ENCODE data around the gene PLPP6. TPM values are rescaled to one million over a fixed set of nuclear protein-coding genes. Genes with fewer than 3 reads are reported as not detected.
A peak's percentile ranks its signal among the peaks of the same experiment; 100 is the strongest.

Gene PLPP6
- polyA plus RNA-seq, 1 donor from 2014 or later: 26.3 TPM

GRCh38 chr9:4679268-4680172 lies 17.4 kb downstream of the PLPP6 start, which contains the start of gene CDC37L1:
Gene CDC37L1, plus strand, starts transcription at chr9:4679569. Its CDS starts 199 bp downstream, at chr9:4679768.
- H3K9me3 ChIP-seq (ENCODE audit: low read length): no peaks in the 10 kb centered on the region
- H3K27me3 ChIP-seq (ENCODE audit: insufficient read depth, low read depth, low read length): no peaks in the 10 kb centered on the region
- no peaks in the 10 kb centered on the region for H4K20me1 ChIP-seq (ENCODE audit: insufficient read depth)
- no peaks in the 10 kb centered on the region for H3K9me2 ChIP-seq (ENCODE audit: insufficient read depth, low read length)
- peak within 1 kb of the TSS; percentile 98 for H3K27ac ChIP-seq (ENCODE audit: low read length)
- peaks cover 27% of the 10 kb centered on the region for H3K79me2 ChIP-seq (replicated peaks; ENCODE audit: insufficient read depth, low read length)
- peak within 1 kb of the TSS; percentile 68 for H3K4me2 ChIP-seq (ENCODE audit: low read length)
- peak within 1 kb of the TSS; percentile 86 for H2AFZ ChIP-seq (ENCODE audit: low read depth, low read length)
- H3K4me3 ChIP-seq (ENCODE audit: low read length): peak within 1 kb of the TSS; percentile 86
- no peaks in the 10 kb centered on the region for H3K36me3 ChIP-seq (ENCODE audit: insufficient read depth, low read length)
- H3K9ac ChIP-seq (ENCODE audit: low read length): peak within 1 kb of the TSS; percentile 91
- TF ChIP-seq POLR2AphosphoS5 (IDR thresholded peaks at IDR 0.05) (peak; percentile 92), SMC3 (conservative IDR thresholded peaks at IDR 0.05; ENCODE audit: poor library complexity) (peak; percentile 65), REST (IDR thresholded peaks at IDR 0.05; ENCODE audit: borderline replicate concordance) (peak; percentile 85), EP300 (conservative IDR thresholded peaks at IDR 0.05; ENCODE audit: poor library complexity, severe bottlenecking) (peak; percentile 7), EZH2 (IDR thresholded peaks at IDR 0.05; ENCODE audit: borderline replicate concordance, insufficient read depth, low read length, poor library complexity, severe bottlenecking) (no peak), TAF1 (IDR thresholded peaks at IDR 0.05; ENCODE audit: low read depth) (peak; percentile 96), RAD21 (conservative IDR thresholded peaks at IDR 0.05) (peak; percentile 55), MXI1 (conservative IDR thresholded peaks at IDR 0.05; ENCODE audit: poor library complexity, severe bottlenecking) (peak; percentile 78), CTCF (IDR thresholded peaks at IDR 0.05; ENCODE audit: poor library complexity, severe bottlenecking) (peak; percentile 87)
- H3F3A ChIP-seq (ENCODE audit: insufficient read depth, low read length, poor library complexity, severe bottlenecking): no peaks in the 10 kb centered on the region

GRCh38 chr9:4680173-4680525 lies 18.1 kb downstream of the PLPP6 start:
- Histone ChIP-seq H2AFZ (ENCODE audit: low read depth, low read length) (peak overlapping the region; percentile 86), H3F3A (ENCODE audit: insufficient read depth, low read length, poor library complexity, severe bottlenecking) (no peaks in the 10 kb centered on the region), H4K20me1 (ENCODE audit: insufficient read depth) (no peaks in the 10 kb centered on the region), H3K9me3 (ENCODE audit: low read length) (no peaks in the 10 kb centered on the region), H3K9me2 (ENCODE audit: insufficient read depth, low read length) (no peaks in the 10 kb centered on the region), H3K27ac (ENCODE audit: low read length) (peak overlapping the region; percentile 98), H3K79me2 (replicated peaks; ENCODE audit: insufficient read depth, low read length) (peaks cover 27% of the 10 kb centered on the region), H3K9ac (ENCODE audit: low read length) (peak overlapping the region; percentile 91), H3K4me2 (ENCODE audit: low read length) (peak overlapping the region; percentile 40), H3K4me3 (ENCODE audit: low read length) (peak overlapping the region; percentile 86), H3K27me3 (ENCODE audit: insufficient read depth, low read depth, low read length) (no peaks in the 10 kb centered on the region), H3K36me3 (ENCODE audit: insufficient read depth, low read length) (no peaks in the 10 kb centered on the region)
- TF ChIP-seq TAF1 (IDR thresholded peaks at IDR 0.05; ENCODE audit: low read depth): no peak
- TF ChIP-seq EP300 (conservative IDR thresholded peaks at IDR 0.05; ENCODE audit: poor library complexity, severe bottlenecking): no peak
- no peak for TF ChIP-seq RAD21 (conservative IDR thresholded peaks at IDR 0.05)
- TF ChIP-seq REST (IDR thresholded peaks at IDR 0.05; ENCODE audit: borderline replicate concordance): no peak
- TF ChIP-seq EZH2 (IDR thresholded peaks at IDR 0.05; ENCODE audit: borderline replicate concordance, insufficient read depth, low read length, poor library complexity, severe bottlenecking): no peak
- no peak for TF ChIP-seq SMC3 (conservative IDR thresholded peaks at IDR 0.05; ENCODE audit: poor library complexity)
- TF ChIP-seq MXI1 (conservative IDR thresholded peaks at IDR 0.05; ENCODE audit: poor library complexity, severe bottlenecking): peak; percentile 9
- no peak for TF ChIP-seq POLR2AphosphoS5 (IDR thresholded peaks at IDR 0.05)
